ENCODE results near the gene DDX42. TPM values are rescaled to one million over a fixed set of nuclear protein-coding genes. Genes with fewer than 3 reads are reported as not detected.

DDX42 gene
- total RNA-seq, 4 donors from 2014 or later, result 80.4 to 93.9 (median 84.3) TPM

- no peaks in the 10 kb centered on the region for H3K27me3 ChIP-seq
- no peak overlapping the region for H3K27ac ChIP-seq (replicated peaks in 1 of 4)
These were observed 45.2 kb downstream of the DDX42 start for GRCh38 chr17:63819131-63819530.

GRCh38 chr17:63819585-63820537 is 45.9 kb downstream of the DDX42 start:
- Histone ChIP-seq H3K4me3 (no peak overlapping the region), H3K27ac (replicated peaks in 1 of 4) (peak overlapping the region in 1 of 4 donors; percentile 51), H3K4me1 (peaks cover 0 to 9% (median 4%) of the 10 kb centered on the region in 4 donors), H3K36me3 (peaks cover 90 to 100% (median 100%) of the 10 kb centered on the region in 4 donors), H3K9me3 (no peaks in the 10 kb centered on the region), H3K27me3 (no peaks in the 10 kb centered on the region)
- DNase-seq (ENCODE audit: extremely low spot score), result no peak
- TF ChIP-seq EP300 (IDR thresholded peaks at IDR 0.05), result no peak
- WGBS, result 75% methylated on average over 21 of the region's 21 CpGs
- intact Hi-C loops (cut with DNase I), result no loop called here

More at GRCh38 chr17:63819131-63819530, 45.2 kb downstream of the DDX42 start:
- Histone ChIP-seq H3K4me1 (peaks cover 0 to 9% (median 2%) of the 10 kb centered on the region in 4 donors), H3K9me3 (no peaks in the 10 kb centered on the region), H3K4me3 (no peak overlapping the region), H3K36me3 (peaks cover 90 to 100% (median 100%) of the 10 kb centered on the region in 4 donors)
- intact Hi-C loops (cut with DNase I), result no loop called here
- no peak for DNase-seq (ENCODE audit: extremely low spot score)
- WGBS, result 67% methylated on average over 6 of the region's 6 CpGs
- TF ChIP-seq POLR2A (IDR thresholded peaks at IDR 0.05; ENCODE audit: low read depth) (no peak), POLR2AphosphoS5 (IDR thresholded peaks at IDR 0.05) (no peak), CTCF (IDR thresholded peaks at IDR 0.05) (no peak), EP300 (IDR thresholded peaks at IDR 0.05) (no peak)

GRCh38 chr17:63820963-63821561 is 47.1 kb downstream of the DDX42 start:
- intact Hi-C loops (cut with DNase I), result no loop called here
- H3K9me3 ChIP-seq, result no peaks in the 10 kb centered on the region
- WGBS, result 84% methylated on average over 10 of the region's 10 CpGs
- H3K27ac ChIP-seq (replicated peaks in 1 of 4), result no peak overlapping the region
- TF ChIP-seq EP300 (IDR thresholded peaks at IDR 0.05) (no peak), POLR2AphosphoS5 (IDR thresholded peaks at IDR 0.05) (no peak), POLR2A (IDR thresholded peaks at IDR 0.05; ENCODE audit: low read depth) (no peak)
- peaks cover 7 to 18% (median 12%) of the 10 kb centered on the region in 4 donors for H3K4me1 ChIP-seq
- no peaks in the 10 kb centered on the region for H3K27me3 ChIP-seq
- no peak overlapping the region for H3K4me3 ChIP-seq
- H3K36me3 ChIP-seq, result peaks cover 83 to 100% (median 96%) of the 10 kb centered on the region in 4 donors
- no peak for DNase-seq (ENCODE audit: extremely low spot score)

GRCh38 chr17:63821804-63822203 is 47.8 kb downstream of the DDX42 start:
- H3K36me3 ChIP-seq, result peaks cover 75 to 92% (median 88%) of the 10 kb centered on the region in 4 donors
- intact Hi-C loops (cut with DNase I), result no loop called here
- no peak for DNase-seq (ENCODE audit: extremely low spot score)

GRCh38 chr17:63822537-63822936 is 48.6 kb downstream of the DDX42 start:
- no peak for DNase-seq (ENCODE audit: extremely low spot score)
- peaks cover 12 to 23% (median 15%) of the 10 kb centered on the region in 4 donors for H3K4me1 ChIP-seq
- no peaks in the 10 kb centered on the region for H3K27me3 ChIP-seq
- H3K27ac ChIP-seq (replicated peaks in 1 of 4), result no peak overlapping the region
- H3K36me3 ChIP-seq, result peaks cover 68 to 85% (median 81%) of the 10 kb centered on the region in 4 donors
- intact Hi-C loops (cut with DNase I), result no loop called here
- H3K9me3 ChIP-seq, result no peaks in the 10 kb centered on the region
- TF ChIP-seq CTCF (IDR thresholded peaks at IDR 0.05) (no peak), POLR2AphosphoS5 (IDR thresholded peaks at IDR 0.05) (no peak), EP300 (IDR thresholded peaks at IDR 0.05) (no peak), POLR2A (IDR thresholded peaks at IDR 0.05; ENCODE audit: low read depth) (no peak)
- H3K4me3 ChIP-seq, result no peak overlapping the region

More at GRCh38 chr17:63821804-63822203, 47.8 kb downstream of the DDX42 start:
- peaks cover 12 to 23% (median 15%) of the 10 kb centered on the region in 4 donors for H3K4me1 ChIP-seq
- H3K27me3 ChIP-seq, result no peaks in the 10 kb centered on the region
- H3K4me3 ChIP-seq, result no peak overlapping the region
- H3K27ac ChIP-seq (replicated peaks in 1 of 4), result no peak overlapping the region
- TF ChIP-seq POLR2A (IDR thresholded peaks at IDR 0.05; ENCODE audit: low read depth) (no peak), EP300 (IDR thresholded peaks at IDR 0.05) (no peak), CTCF (IDR thresholded peaks at IDR 0.05) (no peak), POLR2AphosphoS5 (IDR thresholded peaks at IDR 0.05) (no peak)
- WGBS, result 87% methylated on average over 6 of the region's 6 CpGs
- H3K9me3 ChIP-seq, result no peaks in the 10 kb centered on the region

Measured in esophagus muscularis mucosa (tissue), 4 donors.